GM12878 (cell line): ENCODE results near the gene CNTNAP2. TPM values are rescaled to one million over a fixed set of nuclear protein-coding genes. Genes with fewer than 3 reads are reported as not detected.

Source experiments
- ATAC-seq: fragments of 200-7000 bp; cut with Tn5 transposase; 3 replicates; pipeline ENCODE4 v1.9.1; 2020; ENCODE audit warnings: mild to moderate bottlenecking, moderate library complexity
- BruUV-seq: library from RNA; stranded (reverse); fragments of 400-500 nt; replicated peaks from 2 replicates; lab custom pipeline; 2021; lab: Mats Ljungman, UMichigan
- CTCF ChIA-PET: fragments of 300-600 bp; sonication (Branson Sonifier 250); formaldehyde crosslinking; extraction: SDS; loops from one replicate; lab custom pipeline; 2021; ENCODE audit warnings: inconsistent platforms; lab: Yijun Ruan, JAX
- POLR2A ChIA-PET: fragments of 350-600 bp; formaldehyde crosslinking; extraction: SDS; loops from one replicate; lab custom pipeline; 2021; ENCODE audit warnings: inconsistent platforms; lab: Charles Lee
- RAD21 ChIA-PET: fragments of 300-600 bp; sonication (Branson Sonifier 250); formaldehyde crosslinking; loops from one replicate; lab custom pipeline; 2023; ENCODE audit warnings: antibody characterized with exemption; ENCODE audit not compliant: unreplicated experiment; lab: Charles Lee
- SMC1A ChIA-PET: fragments of 300-600 bp; sonication (Branson Sonifier 250); formaldehyde crosslinking; loops from one replicate; lab custom pipeline; 2023; ENCODE audit not compliant: unreplicated experiment, uncharacterized antibody; lab: Charles Lee
- DNase-seq: peaks from one replicate; pipeline ENCODE4 v3.0.0-alpha.2; 2011; ENCODE audit warnings: low read depth, low spot score
- FAIRE-seq: peaks from 3 replicates; lab custom pipeline; 2011; peaks lifted over from hg19 to GRCh38; lab: Jason Lieb, UNC
- H2AFZ ChIP-seq: 2 replicates; pipeline ENCODE4 v1.6.0; 2011; ENCODE audit warnings: low read depth, low read length, control low read depth; ENCODE audit not compliant: control insufficient read depth
- H3K27ac ChIP-seq: 2 replicates; pipeline ENCODE4 v1.5.1; 2011; ENCODE audit warnings: control low read depth; ENCODE audit not compliant: control insufficient read depth, insufficient read depth
- H3K27me3 ChIP-seq, 2 experiments: replicated peaks in 1 of 2; 2 replicates each; pipeline versions ENCODE4 v1.6.0 to v1.6.1; 2011; ENCODE audit warnings: low read length in 1 of 2; ENCODE audit not compliant: control insufficient read depth in 2 of 2, insufficient read depth in 2 of 2
- H3K36me3 ChIP-seq, 2 experiments: 2 replicates each; pipeline ENCODE4 v1.5.1; 2011; ENCODE audit warnings: low read length in 1 of 2; ENCODE audit not compliant: control insufficient read depth in 2 of 2, insufficient read depth in 2 of 2
- H3K4me1 ChIP-seq: 2 replicates; pipeline ENCODE4 v1.6.1; 2011; ENCODE audit warnings: mild to moderate bottlenecking, low read length, moderate library complexity, mixed read lengths; ENCODE audit not compliant: control insufficient read depth, insufficient read depth
- H3K4me2 ChIP-seq: 2 replicates; pipeline ENCODE4 v1.6.0; 2011; ENCODE audit warnings: control low read depth; ENCODE audit not compliant: control insufficient read depth, insufficient read depth
- H3K4me3 ChIP-seq: fragments of 200-600 bp; sonication (generic); 2 replicates; pipeline ENCODE4 v1.5.1; 2016
- H3K79me2 ChIP-seq: 2 replicates; pipeline ENCODE4 v1.6.0; 2011; ENCODE audit warnings: low read length; ENCODE audit not compliant: control insufficient read depth, insufficient read depth
- H3K9ac ChIP-seq: 2 replicates; pipeline ENCODE4 v1.8.0; 2011; ENCODE audit warnings: low read length, control low read depth, mixed read lengths; ENCODE audit not compliant: control insufficient read depth, insufficient read depth
- H3K9me3 ChIP-seq: replicated peaks from 3 replicates; pipeline ENCODE4 v1.5.1; 2011; ENCODE audit warnings: mild to moderate bottlenecking, low read length; ENCODE audit not compliant: control insufficient read depth, insufficient read depth
- H4K20me1 ChIP-seq: 2 replicates; pipeline ENCODE4 v1.6.0; 2011; ENCODE audit not compliant: control insufficient read depth, insufficient read depth
- ASH2L ChIP-seq: fragments of 300-600, 200-600 bp; sonication (generic); IDR thresholded peaks from 2 replicates; pipeline ENCODE4 v1.6.1; 2017; ENCODE audit warnings: low read depth, mild to moderate bottlenecking, borderline replicate concordance
- BHLHE40 ChIP-seq, 2 experiments: fragments of 450-650 bp in 1 of 2; IDR thresholded peaks; 2 replicates each; pipeline ENCODE4 v1.6.1; 2011 to 2017; ENCODE audit warnings: low read depth in 2 of 2, borderline replicate concordance in 1 of 2, improper control_type of control experiment in 1 of 2, low read length in 1 of 2, mild to moderate bottlenecking in 1 of 2
- E2F8 ChIP-seq: fragments of 450-650 bp; IDR thresholded peaks from 2 replicates; pipeline ENCODE4 v1.6.1; 2018; ENCODE audit warnings: mild to moderate bottlenecking, low read depth, moderate library complexity; ENCODE audit not compliant: partially characterized antibody
- ESRRA ChIP-seq: IDR thresholded peaks from 2 replicates; pipeline ENCODE4 v1.6.1; 2012; ENCODE audit warnings: mild to moderate bottlenecking, low read length, improper control_type of control experiment
- LARP7 ChIP-seq: fragments of 450-650 bp; IDR thresholded peaks from 2 replicates; pipeline ENCODE4 v1.6.1; 2017; ENCODE audit warnings: mild to moderate bottlenecking
- MXI1 ChIP-seq: fragments of 150-350 bp; IDR thresholded peaks from 2 replicates; pipeline ENCODE4 v1.6.1; 2011; ENCODE audit warnings: low read depth, mild to moderate bottlenecking, inconsistent platforms, low read length, improper control_type of control experiment
- NBN ChIP-seq: fragments of 450-650 bp; IDR thresholded peaks from 2 replicates; pipeline ENCODE4 v1.6.1; 2016
- NFXL1 ChIP-seq: fragments of 450-650 bp; IDR thresholded peaks from 2 replicates; pipeline ENCODE4 v1.6.1; 2017; ENCODE audit warnings: antibody characterized with exemption, mild to moderate bottlenecking, borderline replicate concordance
- NR2C2 ChIP-seq: IDR thresholded peaks from 2 replicates; pipeline ENCODE4 v1.6.1; 2011; ENCODE audit warnings: borderline replicate concordance, low read depth; ENCODE audit not compliant: control insufficient read depth, insufficient read length
- PBX3 ChIP-seq: IDR thresholded peaks from 2 replicates; pipeline ENCODE4 v1.6.1; 2011; ENCODE audit warnings: mild to moderate bottlenecking, low read depth, low read length, moderate library complexity; ENCODE audit not compliant: insufficient replicate concordance
- POLR2AphosphoS5 ChIP-seq: IDR thresholded peaks from 2 replicates; pipeline ENCODE4 v1.6.1; 2011; ENCODE audit warnings: mild to moderate bottlenecking, low read length, inconsistent platforms
- SUPT20H ChIP-seq: IDR thresholded peaks from 2 replicates; pipeline ENCODE4 v1.6.1; 2011; ENCODE audit warnings: low read depth, mild to moderate bottlenecking, low read length, moderate library complexity, borderline replicate concordance; ENCODE audit not compliant: control insufficient read depth
- ZNF592 ChIP-seq: fragments of 450-650 bp; IDR thresholded peaks from 2 replicates; pipeline ENCODE4 v1.6.1; 2017; ENCODE audit warnings: mild to moderate bottlenecking, moderate library complexity
- WGBS: methylation state at CpG from one replicate; pipeline ENCODE4 v1.1.6; 2016; ENCODE audit warnings: low lambda C conversion rate; ENCODE audit not compliant: insufficient replicate concordance, insufficient coverage; ENCODE audit errors: missing lambda C conversion rate; 5-methylcytosine and 5-hydroxymethylcytosine counted together
- in situ Hi-C: fragments of 300-500 bp; cut with MboI; formaldehyde crosslinking; loops from 9 replicates; pipeline ENCODE4 v1.14.3; 2018; ENCODE audit warnings: mixed read lengths
- intact Hi-C: fragments of 100-400 bp; cut with micrococcal nuclease; formaldehyde crosslinking; loops from one replicate; pipeline ENCODE4 v1.14.2; 2022; ENCODE audit not compliant: unreplicated experiment
- polyA plus RNA-seq, 11 experiments: library from polyadenylated mRNA; depleted of rRNA in 4 of 11; unstranded in 6 of 11; stranded (reverse) in 5 of 11; fragments of >200 nt; fragmentation: Nextera tagmentation in 4 of 11; fragmentation: Illumina TruSeq in 1 of 11; extraction: Ambion mirVana in 4 of 11; extraction: Trizol in 1 of 11; gene quantifications; 1 replicate in 1 of 11; 2 replicates in 10 of 11; pipeline versions ENCODE4 v1.2.1 to v1.2.3, GENCODE V29; 2011 to 2016; ENCODE audit warnings: inconsistent platforms in 2 of 11, missing spikeins in 2 of 11, low read depth in 1 of 11
- total RNA-seq, 4 experiments: library from RNA; depleted of rRNA in 3 of 4; stranded (reverse); fragments of >200 nt in 3 of 4; fragmentation: Illumina TruSeq in 1 of 4; extraction: Trizol in 1 of 4; gene quantifications; 2 replicates each; pipeline versions ENCODE4 v1.2.1 to v1.2.3, GENCODE V29; 2013 to 2021

CNTNAP2 gene
- total and polyA plus RNA-seq, 10 of the 15 experiments (the other 5 are each of a cell fraction or from before 2014, with no cell fraction given): 0.03 to 0.08 (median 0.03) TPM; not detected in 7

- no peak for TF ChIP-seq ZNF592
- no peak for TF ChIP-seq LARP7
- no peak for TF ChIP-seq PBX3
- no peak for TF ChIP-seq POLR2AphosphoS5
- no peak for TF ChIP-seq SUPT20H
- TF ChIP-seq ASH2L: no peak
Observed at GRCh38 chr7:148148456-148148855, 2031.9 kb downstream of the CNTNAP2 start (continued).

GRCh38 chr7:148149730-148150129, 2033.1 kb downstream of the CNTNAP2 start:
- Histone ChIP-seq H3K9ac (no peak overlapping the region), H3K27ac (no peak overlapping the region), H3K9me3 (no peaks in the 10 kb centered on the region), H4K20me1 (no peaks in the 10 kb centered on the region), H3K27me3 (no peaks in the 10 kb centered on the region), H2AFZ (no peak overlapping the region), H3K79me2 (no peaks in the 10 kb centered on the region), H3K4me2 (no peak overlapping the region), H3K4me3 (no peak overlapping the region), H3K36me3 (no peaks in the 10 kb centered on the region), H3K4me1 (no peaks in the 10 kb centered on the region)
- in situ Hi-C loops (no loop called here), intact Hi-C loops (no loop called here)
- BruUV-seq: no TSS peak
- no peak for FAIRE-seq
- DNase-seq: no peak
- RAD21 ChIA-PET: no interaction called here
- SMC1A ChIA-PET: no interaction called here
- no peak for ATAC-seq
- CTCF ChIA-PET: interaction anchor here (0.6 kb wide), 1 partner anchor 34 kb away, joined by 3 read pairs; no protein-coding TSS in a partner anchor
- POLR2A ChIA-PET: no interaction called here
- WGBS: 6% methylated on average over 3 of the region's 3 CpGs
- TF ChIP-seq MXI1: no peak
- TF ChIP-seq ESRRA: no peak
- TF ChIP-seq NFXL1: no peak
- TF ChIP-seq NR2C2: no peak
- no peak for TF ChIP-seq E2F8
- no peak for TF ChIP-seq BHLHE40 (IDR thresholded peaks at IDR 0.05; ENCODE audit: borderline replicate concordance in 1 of 2, low read depth in 2 of 2, low read length in 1 of 2)
- TF ChIP-seq NBN: no peak
